HEK293 (cell line): ENCODE measurements around the gene PLAU.
"Not testable (repeated sequence)": the region's sequence is repeated elsewhere in the genome, so short reads cannot be mapped to it uniquely, and the experiment has no call there.

ENCODE experiments used
- CTCF ChIA-PET: fragments of 350-600 bp; formaldehyde crosslinking; extraction: SDS; loops from one replicate; lab custom pipeline; 2021; ENCODE audit warnings: antibody characterized with exemption; lab: Yijun Ruan, JAX
- POLR2A ChIA-PET: fragments of 300-600 bp; formaldehyde crosslinking; extraction: SDS; loops from one replicate; lab custom pipeline; 2020; ENCODE audit warnings: antibody characterized with exemption, inconsistent platforms; lab: Yijun Ruan, JAX
- H3K27ac ChIP-seq: fragments of 200-500 bp; sonication (Bioruptor generic); 2 replicates; pipeline ENCODE4 v1.5.1; 2014; ENCODE audit warnings: low read depth, low read length, control low read depth, inconsistent platforms; ENCODE audit errors: extremely low read depth
- H3K36me3 ChIP-seq, 2 experiments: fragments of 200-500 bp in 1 of 2; sonication (Bioruptor generic) in 1 of 2; 1 replicate in 1 of 2; 2 replicates in 1 of 2; pipeline ENCODE4 v1.5.1; 2014 to 2017; ENCODE audit warnings: inconsistent platforms in 2 of 2, low read length in 2 of 2; ENCODE audit not compliant: control insufficient read depth in 2 of 2, insufficient read depth in 1 of 2
- H3K4me1 ChIP-seq: fragments of 200-500 bp; sonication (Bioruptor generic); 2 replicates; pipeline ENCODE4 v1.5.1; 2014; ENCODE audit warnings: mild to moderate bottlenecking, low read length, inconsistent platforms; ENCODE audit not compliant: control insufficient read depth, insufficient read depth
- H3K4me3 ChIP-seq: 2 replicates; pipeline ENCODE4 v1.5.1; 2011; ENCODE audit warnings: low read depth, mild to moderate bottlenecking, control low read depth, low read length, moderate library complexity
- H3K9me3 ChIP-seq: fragments of 200-500 bp; sonication (Bioruptor generic); 2 replicates; pipeline ENCODE4 v1.5.1; 2014; ENCODE audit warnings: low read depth, low read length, inconsistent platforms; ENCODE audit not compliant: control insufficient read depth, insufficient read depth
- CTCF ChIP-seq: fragments of 450-650 bp; formaldehyde crosslinking; IDR thresholded peaks from 2 replicates; pipeline ENCODE4 v1.5.1; 2016; ENCODE audit warnings: missing biosample characterization, missing genetic modification characterization
- EGR2 ChIP-seq: fragments of 450-650 bp; formaldehyde crosslinking; IDR thresholded peaks from 2 replicates; pipeline ENCODE4 v1.5.1; 2016; ENCODE audit warnings: low read depth, missing biosample characterization, missing genetic modification characterization
- ELK4 ChIP-seq: IDR thresholded peaks from 2 replicates; pipeline ENCODE4 v1.6.1; 2011; ENCODE audit warnings: mild to moderate bottlenecking, low read depth, low read length, borderline replicate concordance
- KLF7 ChIP-seq: fragments of 450-650 bp; formaldehyde crosslinking; IDR thresholded peaks from 2 replicates; pipeline ENCODE4 v1.5.1; 2016; ENCODE audit warnings: missing biosample characterization, missing genetic modification characterization, borderline replicate concordance
- SP3 ChIP-seq: fragments of 450-650 bp; formaldehyde crosslinking; IDR thresholded peaks from 2 replicates; pipeline ENCODE4 v1.5.1; 2016; ENCODE audit warnings: missing biosample characterization, missing genetic modification characterization
- ZBTB1 ChIP-seq: fragments of 450-650 bp; formaldehyde crosslinking; IDR thresholded peaks from 2 replicates; pipeline ENCODE4 v1.5.1; 2016; ENCODE audit warnings: missing biosample characterization, missing genetic modification characterization
- ZNF112 ChIP-seq: fragments of 450-650 bp; formaldehyde crosslinking; IDR thresholded peaks from 2 replicates; pipeline ENCODE4 v1.5.0; 2017; ENCODE audit warnings: missing biosample characterization, missing genetic modification characterization
- ZNF132 ChIP-seq: fragments of 450-650 bp; formaldehyde crosslinking; IDR thresholded peaks from 2 replicates; pipeline ENCODE4 v1.5.1; 2017; ENCODE audit warnings: missing biosample characterization, missing genetic modification characterization, borderline replicate concordance
- ZNF140 ChIP-seq: fragments of 450-650 bp; formaldehyde crosslinking; IDR thresholded peaks from 2 replicates; pipeline ENCODE4 v1.5.1; 2016; ENCODE audit warnings: missing biosample characterization, missing genetic modification characterization
- ZNF148 ChIP-seq: fragments of 450-650 bp; formaldehyde crosslinking; IDR thresholded peaks from 2 replicates; pipeline ENCODE4 v1.5.0; 2017; ENCODE audit warnings: missing biosample characterization, missing genetic modification characterization, borderline replicate concordance
- ZNF221 ChIP-seq: fragments of 450-650 bp; formaldehyde crosslinking; IDR thresholded peaks from 2 replicates; pipeline ENCODE4 v1.5.1; 2017; ENCODE audit warnings: missing biosample characterization, missing genetic modification characterization, borderline replicate concordance
- ZNF26 ChIP-seq: fragments of 450-650 bp; formaldehyde crosslinking; IDR thresholded peaks from 2 replicates; pipeline ENCODE4 v1.5.1; 2016; ENCODE audit warnings: missing biosample characterization, missing genetic modification characterization
- ZNF350 ChIP-seq: fragments of 450-650 bp; formaldehyde crosslinking; IDR thresholded peaks from 2 replicates; pipeline ENCODE4 v1.5.0; 2017; ENCODE audit warnings: missing biosample characterization, mild to moderate bottlenecking, missing genetic modification characterization
- ZNF394 ChIP-seq: fragments of 450-650 bp; formaldehyde crosslinking; IDR thresholded peaks from 2 replicates; pipeline ENCODE4 v1.5.1; 2016; ENCODE audit warnings: missing biosample characterization, missing genetic modification characterization, mild to moderate bottlenecking, moderate library complexity, borderline replicate concordance
- ZNF398 ChIP-seq: fragments of 450-650 bp; formaldehyde crosslinking; IDR thresholded peaks from 2 replicates; pipeline ENCODE4 v1.5.1; 2017; ENCODE audit warnings: missing biosample characterization, missing genetic modification characterization
- ZNF548 ChIP-seq: fragments of 450-650 bp; formaldehyde crosslinking; IDR thresholded peaks from 2 replicates; pipeline ENCODE4 v1.5.1; 2016; ENCODE audit warnings: missing biosample characterization, missing genetic modification characterization
- ZNF558 ChIP-seq: fragments of 450-650 bp; formaldehyde crosslinking; IDR thresholded peaks from 2 replicates; pipeline ENCODE4 v1.5.1; 2016; ENCODE audit warnings: missing biosample characterization, missing genetic modification characterization
- ZNF580 ChIP-seq: fragments of 450-650 bp; formaldehyde crosslinking; IDR thresholded peaks from 2 replicates; pipeline ENCODE4 v1.5.1; 2016; ENCODE audit warnings: missing biosample characterization, missing genetic modification characterization
- ZNF600 ChIP-seq: fragments of 450-650 bp; formaldehyde crosslinking; IDR thresholded peaks from 2 replicates; pipeline ENCODE4 v1.5.1; 2016; ENCODE audit warnings: missing biosample characterization, missing genetic modification characterization
- ZNF791 ChIP-seq: fragments of 450-650 bp; formaldehyde crosslinking; IDR thresholded peaks from 2 replicates; pipeline ENCODE4 v1.5.1; 2016; ENCODE audit warnings: missing biosample characterization, missing genetic modification characterization

PLAU gene

GRCh38 chr10:73917566-73918305, 6.8 kb downstream of the PLAU start:
- ChIA-PET POLR2A (no interaction called here), CTCF (interaction anchor here (1.1 to 1.2 kb wide), 4 partner anchors 11 to 67 kb away, joined by 3 to 6 read pairs (median 3); no protein-coding TSS in a partner anchor)

GRCh38 chr10:73919481-73919880, 8.5 kb downstream of the PLAU start:
- H3K4me1 ChIP-seq, H3K27ac ChIP-seq, POLR2A ChIA-PET, H3K4me3 ChIP-seq, H3K36me3 ChIP-seq, H3K9me3 ChIP-seq: not testable (repeated sequence)
- CTCF ChIA-PET, result interaction anchor here (0.6 to 0.8 kb wide), 2 partner anchors 33 to 382 kb away, joined by 3 read pairs; no protein-coding TSS in a partner anchor

More at GRCh38 chr10:73917566-73918305, 6.8 kb downstream of the PLAU start:
- H3K4me3 ChIP-seq, result no peak overlapping the region
- no peaks in the 10 kb centered on the region for H3K9me3 ChIP-seq
- H3K36me3 ChIP-seq, result peaks cover 0 to 5% of the 10 kb centered on the region in 2 experiments; a peak in 1 of 3 replicates
- no peaks in the 10 kb centered on the region for H3K4me1 ChIP-seq
- H3K27ac ChIP-seq, result no peak overlapping the region
- no peak for TF ChIP-seq ZNF558
- TF ChIP-seq ZNF112 (tag by site-specific recombination), result no peak
- no peak for TF ChIP-seq ZNF580
- TF ChIP-seq ELK4, result no peak
- no peak for TF ChIP-seq KLF7 (tag by site-specific recombination)
- TF ChIP-seq SP3 (tag by site-specific recombination), result no peak
- TF ChIP-seq ZNF394 (tag by site-specific recombination), result no peak
- TF ChIP-seq ZNF791, result no peak
- no peak for TF ChIP-seq CTCF (tag by site-specific recombination)
- no peak for TF ChIP-seq ZNF221 (tag by site-specific recombination)
- no peak for TF ChIP-seq ZNF148 (tag by site-specific recombination)
- no peak for TF ChIP-seq EGR2 (tag by site-specific recombination)
- TF ChIP-seq ZBTB1, result no peak
- TF ChIP-seq ZNF140 (tag by site-specific recombination), result no peak
- TF ChIP-seq ZNF350, result no peak
- no peak for TF ChIP-seq ZNF132 (tag by site-specific recombination)
- TF ChIP-seq ZNF26, result no peak
- TF ChIP-seq ZNF600 (tag by site-specific recombination), result no peak
- TF ChIP-seq ZNF398 (tag by site-specific recombination), result no peak
- TF ChIP-seq ZNF548 (tag by site-specific recombination), result no peak
- TF ChIP-seq, all 188 proteins: peak for 0
